HCT116 (cell line): ENCODE results near the gene TYMS. TPM values are rescaled to one million over a fixed set of nuclear protein-coding genes. Genes with fewer than 3 reads are reported as not detected.

Experiments
- ATAC-seq: fragments of 200-7000 bp; cut with Tn5 transposase; 2 replicates; pipeline ENCODE4 v1.9.1; 2020; ENCODE audit warnings: mild to moderate bottlenecking, moderate library complexity
- BruUV-seq: library from RNA; stranded (reverse); fragments of 400-500 nt; replicated peaks from 2 replicates; lab custom pipeline; 2021; lab: Mats Ljungman, UMichigan
- CTCF ChIA-PET: fragments of 300-600 bp; sonication (Branson Sonifier 250); formaldehyde crosslinking; loops from one replicate; lab custom pipeline; 2021; ENCODE audit warnings: antibody characterized with exemption; lab: Charles Lee
- POLR2A ChIA-PET: fragments of 300-600, 350-600 bp; sonication (Branson Sonifier 250); formaldehyde crosslinking; loops from one replicate; lab custom pipeline; 2021; ENCODE audit warnings: antibody characterized with exemption; lab: Charles Lee
- RAD21 ChIA-PET, 2 experiments: fragments of 300-600 bp; sonication (Branson Sonifier 250); formaldehyde crosslinking; loops; one replicate each; lab custom pipeline; 2023; ENCODE audit warnings: low total read pairs in 2 of 2; ENCODE audit not compliant: uncharacterized antibody in 2 of 2, unreplicated experiment in 2 of 2, low non-redundant PET in 1 of 2; lab: Charles Lee
- DNase-seq: peaks from one replicate; pipeline ENCODE4 v3.0.0-alpha.2; 2010; ENCODE audit warnings: low read depth, low spot score
- H2AFZ ChIP-seq: fragments of 200-600 bp; shearing (Covaris generic), sonication (generic); 2 replicates; pipeline ENCODE4 v1.6.1; 2017; ENCODE audit warnings: low read depth, mixed run types, mixed read lengths, antibody characterized with exemption, low read length; ENCODE audit not compliant: poor library complexity, severe bottlenecking
- H3K27ac ChIP-seq: 2 replicates; pipeline ENCODE4 v1.5.1; 2012; ENCODE audit warnings: low read depth, low read length
- H3K27me3 ChIP-seq: fragments of 200-600 bp; sonication (generic); 2 replicates; pipeline ENCODE4 v1.6.1; 2016; ENCODE audit warnings: mixed run types, low read length, mixed read lengths; ENCODE audit not compliant: insufficient read depth
- H3K36me3 ChIP-seq, 2 experiments: fragments of 200-500 bp in 1 of 2; fragments of 200-600 bp in 1 of 2; sonication (Bioruptor generic) in 1 of 2; sonication (generic) in 1 of 2; 2 replicates each; pipeline versions ENCODE4 v1.5.1 to v1.6.1; 2014 to 2016; ENCODE audit warnings: low read length in 2 of 2, inconsistent platforms in 1 of 2, mixed read lengths in 1 of 2, mixed run types in 1 of 2; ENCODE audit not compliant: insufficient read depth in 2 of 2, control insufficient read depth in 1 of 2
- H3K4me1 ChIP-seq, 2 experiments: fragments of 200-600 bp in 1 of 2; sonication (generic) in 1 of 2; 2 replicates each; pipeline versions ENCODE4 v1.5.1 to v1.6.1; 2012 to 2017; ENCODE audit warnings: low read length in 2 of 2, inconsistent platforms in 1 of 2, mild to moderate bottlenecking in 1 of 2, mixed read lengths in 1 of 2, mixed run types in 1 of 2, moderate library complexity in 1 of 2; ENCODE audit not compliant: insufficient read depth in 2 of 2, control insufficient read depth in 1 of 2
- H3K4me2 ChIP-seq: fragments of 200-600 bp; sonication (generic); 2 replicates; pipeline ENCODE4 v1.6.1; 2017; ENCODE audit warnings: mixed run types, low read length, mixed read lengths
- H3K4me3 ChIP-seq, 2 experiments: fragments of 200-600 bp in 1 of 2; sonication (generic) in 1 of 2; replicated peaks in 1 of 2; 2 replicates each; pipeline ENCODE4 v1.5.1; 2011 to 2016; ENCODE audit warnings: low read length in 2 of 2, control low read depth in 1 of 2, low read depth in 1 of 2, mild to moderate bottlenecking in 1 of 2, mixed read lengths in 1 of 2, mixed run types in 1 of 2
- H3K79me2 ChIP-seq: fragments of 200-600 bp; sonication (generic); 2 replicates; pipeline ENCODE4 v1.6.1; 2017; ENCODE audit warnings: mild to moderate bottlenecking, mixed run types, low read length, moderate library complexity, mixed read lengths; ENCODE audit not compliant: insufficient read depth
- H3K9ac ChIP-seq: fragments of 200-600 bp; sonication (generic); 2 replicates; pipeline ENCODE4 v1.6.1; 2016; ENCODE audit warnings: low read length, mixed read lengths
- H3K9me2 ChIP-seq: fragments of 200-600 bp; sonication (generic), shearing (Covaris generic); 2 replicates; pipeline ENCODE4 v1.6.1; 2017; ENCODE audit warnings: mixed run types, mild to moderate bottlenecking, moderate library complexity; ENCODE audit not compliant: insufficient read depth
- H3K9me3 ChIP-seq, 2 experiments: fragments of 200-500 bp in 1 of 2; fragments of 200-600 bp in 1 of 2; sonication (Bioruptor generic) in 1 of 2; sonication (generic) in 1 of 2; 2 replicates each; pipeline ENCODE4 v1.6.1; 2014 to 2017; ENCODE audit warnings: low read length in 2 of 2, mixed read lengths in 2 of 2, inconsistent platforms in 1 of 2, low read depth in 1 of 2, mild to moderate bottlenecking in 1 of 2, mixed run types in 1 of 2, moderate library complexity in 1 of 2; ENCODE audit not compliant: control insufficient read depth in 1 of 2, insufficient read depth in 1 of 2
- H4K20me1 ChIP-seq: fragments of 200-600 bp; sonication (generic), shearing (Covaris generic); 2 replicates; pipeline ENCODE4 v1.6.1; 2017; ENCODE audit warnings: mixed run types, mild to moderate bottlenecking, moderate library complexity; ENCODE audit not compliant: insufficient read depth
- ATF3 ChIP-seq: IDR thresholded peaks from 2 replicates; pipeline ENCODE4 v1.6.1; 2012
- CBX3 ChIP-seq: IDR thresholded peaks from 2 replicates; pipeline ENCODE4 v1.6.1; 2012; ENCODE audit warnings: low read depth
- CEBPB ChIP-seq: IDR thresholded peaks from 2 replicates; pipeline ENCODE4 v1.6.1; 2012; ENCODE audit warnings: low read depth
- CTCF ChIP-seq, 3 experiments: fragments of 200-600 bp in 1 of 3; sonication (generic) in 1 of 3; IDR thresholded peaks in 2 of 3; conservative IDR thresholded peaks in 1 of 3; 2 replicates each; pipeline ENCODE4 v1.5.1; 2012 to 2017; ENCODE audit warnings: low read depth in 2 of 3, low read length in 2 of 3, antibody characterized with exemption in 1 of 3, borderline replicate concordance in 1 of 3, control low read depth in 1 of 3, mild to moderate bottlenecking in 1 of 3, mixed read lengths in 1 of 3, mixed run types in 1 of 3, moderate library complexity in 1 of 3; ENCODE audit not compliant: insufficient read depth in 1 of 3
- EGR1 ChIP-seq: IDR thresholded peaks from 2 replicates; pipeline ENCODE4 v1.6.1; 2012; ENCODE audit warnings: low read depth
- FOSL1 ChIP-seq: IDR thresholded peaks from 2 replicates; pipeline ENCODE4 v1.6.1; 2012; ENCODE audit warnings: low read depth
- JUND ChIP-seq: IDR thresholded peaks from 2 replicates; pipeline ENCODE4 v1.6.1; 2012
- POLR2A ChIP-seq: IDR thresholded peaks from 2 replicates; pipeline ENCODE4 v1.7.0; 2011; ENCODE audit warnings: borderline replicate concordance; ENCODE audit not compliant: insufficient read depth, insufficient read length; ENCODE audit errors: extremely low read depth
- POLR2AphosphoS5 ChIP-seq: IDR thresholded peaks from 2 replicates; pipeline ENCODE4 v1.6.1; 2011; ENCODE audit warnings: mild to moderate bottlenecking, low read depth, low read length, moderate library complexity
- RAD21 ChIP-seq: IDR thresholded peaks from 2 replicates; pipeline ENCODE4 v1.6.1; 2012; ENCODE audit warnings: low read depth, mild to moderate bottlenecking
- SIN3A ChIP-seq: IDR thresholded peaks from 2 replicates; pipeline ENCODE4 v1.6.1; 2012; ENCODE audit warnings: low read depth
- SP1 ChIP-seq: IDR thresholded peaks from 2 replicates; pipeline ENCODE4 v1.6.1; 2012; ENCODE audit warnings: low read depth
- SRF ChIP-seq: IDR thresholded peaks from 2 replicates; pipeline ENCODE4 v1.6.1; 2012; ENCODE audit warnings: low read depth
- YY1 ChIP-seq: IDR thresholded peaks from 2 replicates; pipeline ENCODE4 v1.6.1; 2011; ENCODE audit warnings: low read length, low read depth, moderate library complexity, mild to moderate bottlenecking; ENCODE audit not compliant: insufficient replicate concordance; ENCODE audit errors: extremely low read depth
- ZFX ChIP-seq: fragments of 450-650 bp; IDR thresholded peaks from 2 replicates; pipeline ENCODE4 v1.6.1; 2017
- ZNF274 ChIP-seq: fragments of 200-500 bp; sonication (Bioruptor generic); IDR thresholded peaks from 2 replicates; pipeline ENCODE4 v1.6.1; 2014; ENCODE audit warnings: mild to moderate bottlenecking, low read depth, low read length, inconsistent platforms
- intact Hi-C: fragments of 100-400 bp; cut with micrococcal nuclease; formaldehyde crosslinking; loops from 2 replicates; pipeline ENCODE4 v1.10.0; 2022
- total RNA-seq: library from RNA; stranded (reverse); gene quantifications from one replicate; pipeline ENCODE4 v1.2.1, GENCODE V29; 2021; ENCODE audit not compliant: unreplicated experiment
- TF ChIP-seq, protein P1 (sequence below): IDR thresholded peaks from 2 replicates; pipeline ENCODE4 v1.6.1; 2012; ENCODE audit warnings: low read depth
- TF ChIP-seq, protein P2 (sequence below): IDR thresholded peaks from 2 replicates; pipeline ENCODE4 v1.6.1; 2012
- TF ChIP-seq, protein P3 (sequence below): IDR thresholded peaks from 2 replicates; pipeline ENCODE4 v1.6.1; 2011; ENCODE audit warnings: mild to moderate bottlenecking, low read length, moderate library complexity; ENCODE audit not compliant: insufficient replicate concordance; ENCODE audit errors: extremely low read depth

TYMS gene
- total RNA-seq, 1 experiment from 2014 or later, result 245 TPM

GRCh38 chr18:710418-711300 is 53.2 kb downstream of the TYMS start:
- RAD21 ChIA-PET, result interaction anchor here in 1 of 2 experiments (1.0 kb wide), 1 partner anchor 128 kb away, joined by 3 read pairs; no protein-coding TSS in a partner anchor
- POLR2A ChIA-PET, result no interaction called here
- H3K4me3 ChIP-seq, result peak overlapping the region; percentile 65 to 82
- no peaks in the 10 kb centered on the region for H3K9me3 ChIP-seq
- peaks cover 2 to 12% of the 10 kb centered on the region in 2 experiments; a peak in 3 of 4 replicates for H3K4me1 ChIP-seq
- H4K20me1 ChIP-seq, result no peaks in the 10 kb centered on the region
- no peaks in the 10 kb centered on the region for H3K9me2 ChIP-seq
- TF ChIP-seq ZFX (no peak), EGR1 (no peak), JUND (no peak), CTCF (IDR thresholded peaks at IDR 0.05 in 2 of 3, conservative IDR thresholded peaks at IDR 0.05 in 1 of 3; ENCODE audit: borderline replicate concordance in 1 of 3, insufficient read depth in 1 of 3, low read depth in 2 of 3, low read length in 2 of 3) (no peak), POLR2A (no peak), SP1 (no peak), CBX3 (no peak), RAD21 (no peak), ZNF274 (no peak), FOSL1 (no peak), SIN3A (no peak), YY1 (no peak), POLR2AphosphoS5 (no peak), SRF (no peak), CEBPB (no peak), ATF3 (no peak)
- TF ChIP-seq, protein P1, sequence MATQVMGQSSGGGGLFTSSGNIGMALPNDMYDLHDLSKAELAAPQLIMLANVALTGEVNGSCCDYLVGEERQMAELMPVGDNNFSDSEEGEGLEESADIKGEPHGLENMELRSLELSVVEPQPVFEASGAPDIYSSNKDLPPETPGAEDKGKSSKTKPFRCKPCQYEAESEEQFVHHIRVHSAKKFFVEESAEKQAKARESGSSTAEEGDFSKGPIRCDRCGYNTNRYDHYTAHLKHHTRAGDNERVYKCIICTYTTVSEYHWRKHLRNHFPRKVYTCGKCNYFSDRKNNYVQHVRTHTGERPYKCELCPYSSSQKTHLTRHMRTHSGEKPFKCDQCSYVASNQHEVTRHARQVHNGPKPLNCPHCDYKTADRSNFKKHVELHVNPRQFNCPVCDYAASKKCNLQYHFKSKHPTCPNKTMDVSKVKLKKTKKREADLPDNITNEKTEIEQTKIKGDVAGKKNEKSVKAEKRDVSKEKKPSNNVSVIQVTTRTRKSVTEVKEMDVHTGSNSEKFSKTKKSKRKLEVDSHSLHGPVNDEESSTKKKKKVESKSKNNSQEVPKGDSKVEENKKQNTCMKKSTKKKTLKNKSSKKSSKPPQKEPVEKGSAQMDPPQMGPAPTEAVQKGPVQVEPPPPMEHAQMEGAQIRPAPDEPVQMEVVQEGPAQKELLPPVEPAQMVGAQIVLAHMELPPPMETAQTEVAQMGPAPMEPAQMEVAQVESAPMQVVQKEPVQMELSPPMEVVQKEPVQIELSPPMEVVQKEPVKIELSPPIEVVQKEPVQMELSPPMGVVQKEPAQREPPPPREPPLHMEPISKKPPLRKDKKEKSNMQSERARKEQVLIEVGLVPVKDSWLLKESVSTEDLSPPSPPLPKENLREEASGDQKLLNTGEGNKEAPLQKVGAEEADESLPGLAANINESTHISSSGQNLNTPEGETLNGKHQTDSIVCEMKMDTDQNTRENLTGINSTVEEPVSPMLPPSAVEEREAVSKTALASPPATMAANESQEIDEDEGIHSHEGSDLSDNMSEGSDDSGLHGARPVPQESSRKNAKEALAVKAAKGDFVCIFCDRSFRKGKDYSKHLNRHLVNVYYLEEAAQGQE, result no peak
- TF ChIP-seq, protein P2, sequence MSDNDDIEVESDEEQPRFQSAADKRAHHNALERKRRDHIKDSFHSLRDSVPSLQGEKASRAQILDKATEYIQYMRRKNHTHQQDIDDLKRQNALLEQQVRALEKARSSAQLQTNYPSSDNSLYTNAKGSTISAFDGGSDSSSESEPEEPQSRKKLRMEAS, result no peak
- TF ChIP-seq, protein P3, sequence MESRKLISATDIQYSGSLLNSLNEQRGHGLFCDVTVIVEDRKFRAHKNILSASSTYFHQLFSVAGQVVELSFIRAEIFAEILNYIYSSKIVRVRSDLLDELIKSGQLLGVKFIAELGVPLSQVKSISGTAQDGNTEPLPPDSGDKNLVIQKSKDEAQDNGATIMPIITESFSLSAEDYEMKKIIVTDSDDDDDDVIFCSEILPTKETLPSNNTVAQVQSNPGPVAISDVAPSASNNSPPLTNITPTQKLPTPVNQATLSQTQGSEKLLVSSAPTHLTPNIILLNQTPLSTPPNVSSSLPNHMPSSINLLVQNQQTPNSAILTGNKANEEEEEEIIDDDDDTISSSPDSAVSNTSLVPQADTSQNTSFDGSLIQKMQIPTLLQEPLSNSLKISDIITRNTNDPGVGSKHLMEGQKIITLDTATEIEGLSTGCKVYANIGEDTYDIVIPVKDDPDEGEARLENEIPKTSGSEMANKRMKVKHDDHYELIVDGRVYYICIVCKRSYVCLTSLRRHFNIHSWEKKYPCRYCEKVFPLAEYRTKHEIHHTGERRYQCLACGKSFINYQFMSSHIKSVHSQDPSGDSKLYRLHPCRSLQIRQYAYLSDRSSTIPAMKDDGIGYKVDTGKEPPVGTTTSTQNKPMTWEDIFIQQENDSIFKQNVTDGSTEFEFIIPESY, result no peak
- intact Hi-C loops, result loop anchor here (5.0 kb wide), 1 partner anchor 53 kb away; the partner anchor contains the start of gene TYMS
- H3K36me3 ChIP-seq, result peaks cover 5 to 7% of the 10 kb centered on the region in 2 experiments; a peak in 2 of 4 replicates
- no TSS peak for BruUV-seq
- no peak overlapping the region for H2AFZ ChIP-seq
- ATAC-seq, result no peak
- H3K4me2 ChIP-seq, result peak overlapping the region; percentile 99
- CTCF ChIA-PET, result interaction anchor here (1.2 kb wide), 1 partner anchor 87 kb away, joined by 3 read pairs; no protein-coding TSS in a partner anchor
- H3K27me3 ChIP-seq, result no peaks in the 10 kb centered on the region
- DNase-seq, result no peak
- H3K79me2 ChIP-seq, result peaks cover 63% of the 10 kb centered on the region
- H3K9ac ChIP-seq, result peak overlapping the region; percentile 95
- H3K27ac ChIP-seq, result no peak overlapping the region; the same call in 1 of the 2 replicates
